Limb (tissue), 2 donors: Measurements from ENCODE around the gene B3GNT7.

Experiments used
- DNase-seq, 2 donors: peaks; one replicate each; pipeline ENCODE4 v3.0.0-alpha.2; 2016; ENCODE audit errors: extremely low spot score in 2 of 2

Gene B3GNT7

GRCh38 chr2:231383416-231384108, 11.9 kb upstream of the B3GNT7 start:
- no peak for DNase-seq

- no peak for DNase-seq
Observed at GRCh38 chr2:231384109-231384435, 11.4 kb upstream of the B3GNT7 start.

- no peak for DNase-seq
Observed at GRCh38 chr2:231384970-231385369, 10.5 kb upstream of the B3GNT7 start.

GRCh38 chr2:231385429-231385828, 10.1 kb upstream of the B3GNT7 start:
- no peak for DNase-seq

GRCh38 chr2:231386446-231386845, 9.1 kb upstream of the B3GNT7 start:
- DNase-seq, result no peak

GRCh38 chr2:231387904-231388724, 7.4 kb upstream of the B3GNT7 start:
- peak; percentile 53 to 78 for DNase-seq

GRCh38 chr2:231388725-231389346, 6.7 kb upstream of the B3GNT7 start:
- DNase-seq, result no peak

GRCh38 chr2:231390667-231391066, 4.8 kb upstream of the B3GNT7 start:
- no peak for DNase-seq

GRCh38 chr2:231391981-231392380, 3.5 kb upstream of the B3GNT7 start:
- DNase-seq, result no peak

- DNase-seq, result no peak
Observed at GRCh38 chr2:231392431-231393148, 2.9 kb upstream of the B3GNT7 start.

GRCh38 chr2:231393149-231394131, 2.1 kb upstream of the B3GNT7 start:
- DNase-seq, result no peak

- no peak for DNase-seq
Observed at GRCh38 chr2:231394211-231395141, 1.0 kb upstream of the B3GNT7 start.

- no peak for DNase-seq
Observed at GRCh38 chr2:231396058-231396821, 730 bp downstream of the B3GNT7 start.

- DNase-seq, result no peak
Observed at GRCh38 chr2:231397011-231397927, 1.8 kb downstream of the B3GNT7 start.

GRCh38 chr2:231397928-231398294, 2.4 kb downstream of the B3GNT7 start:
- DNase-seq, result no peak

GRCh38 chr2:231398585-231398984, 3.1 kb downstream of the B3GNT7 start:
- DNase-seq, result no peak

GRCh38 chr2:231399046-231399852, 3.7 kb downstream of the B3GNT7 start:
- DNase-seq, result no peak
